Heart right ventricle (tissue), 16 donors: ENCODE results near the gene DTHD1. TPM values are rescaled to one million over a fixed set of nuclear protein-coding genes. Genes with fewer than 3 reads are reported as not detected.

Source experiments
- ATAC-seq, 8 donors: fragments of 200-7000 bp; cut with Tn5 transposase; one replicate each; pipeline ENCODE4 v1.9.1; 2020; ENCODE audit warnings: mild to moderate bottlenecking in 8 of 8, moderate library complexity in 8 of 8, moderate number of reproducible peaks in 1 of 8
- DNase-seq, 2 donors: peaks; one replicate each; pipeline ENCODE4 v3.0.0-alpha.2; 2020
- H3K27ac ChIP-seq, 10 donors: fragments of 200-600 bp; sonication (generic) in 2 of 10; one replicate each; pipeline versions ENCODE4 v1.5.0 to v1.8.0; 2020 to 2022; ENCODE audit warnings: mild to moderate bottlenecking in 3 of 10
- H3K27me3 ChIP-seq, 7 donors: fragments of 200-600 bp; one replicate each; pipeline ENCODE4 v1.8.0; 2021 to 2022; ENCODE audit warnings: mild to moderate bottlenecking in 2 of 7
- H3K36me3 ChIP-seq, 9 donors: fragments of 200-600 bp; sonication (generic) in 1 of 9; one replicate each; pipeline versions ENCODE4 v1.5.0 to v1.8.0; 2020 to 2022; ENCODE audit warnings: mild to moderate bottlenecking in 2 of 9
- H3K4me1 ChIP-seq, 9 donors: fragments of 200-600 bp; sonication (generic) in 1 of 9; one replicate each; pipeline versions ENCODE4 v1.5.0 to v1.8.0; 2020 to 2022; ENCODE audit warnings: mild to moderate bottlenecking in 4 of 9
- H3K4me3 ChIP-seq, 10 donors: fragments of 200-600 bp; sonication (generic) in 2 of 10; one replicate each; pipeline versions ENCODE4 v1.5.0 to v1.8.0; 2020 to 2022; ENCODE audit warnings: mild to moderate bottlenecking in 7 of 10, moderate library complexity in 2 of 10
- H3K9me3 ChIP-seq, 11 donors: fragments of 200-600 bp in 10 of 11; sonication (generic) in 2 of 11; one replicate each; pipeline versions ENCODE4 v1.5.0 to v1.8.0; 2013 to 2022; ENCODE audit warnings: mild to moderate bottlenecking in 2 of 11, control low read depth in 1 of 11, moderate library complexity in 1 of 11
- WGBS, 2 donors: extraction: QIAGEN DNeasy Blood & Tissue Kit; methylation state at CpG; one replicate each; pipeline ENCODE4 v1.1.7; 2013; ENCODE audit warnings: inconsistent platforms in 1 of 2; 5-methylcytosine and 5-hydroxymethylcytosine counted together
- intact Hi-C, 10 donors: fragments of 100-400 bp; cut with DNase I; formaldehyde crosslinking; loops; one replicate each; pipeline versions ENCODE4 v1.11.1 to v1.14.2; 2022
- polyA plus RNA-seq, 2 donors: library from polyadenylated mRNA; stranded (reverse); fragments of 200-250 nt; gene quantifications; one replicate each; pipeline ENCODE4 v1.2.3, GENCODE V29; 2013
- total RNA-seq, 10 donors: library from RNA; stranded (reverse); fragmentation: NEBNext Ultra II Directional in 3 of 10; extraction: Animal tissue kit (Norgen Biotek cat#: 25700) in 3 of 10; gene quantifications; one replicate each; pipeline versions ENCODE4 v1.2.1 to v1.2.4, GENCODE V29; 2021 to 2023
- TF ChIP-seq, protein P1 (sequence below), 9 donors: fragments of 200-600 bp; sonication (generic) in 2 of 9; IDR thresholded peaks; one replicate each; pipeline versions ENCODE4 v1.5.0 to v1.8.0; 2021 to 2022; ENCODE audit warnings: antibody characterized with exemption in 9 of 9, mild to moderate bottlenecking in 5 of 9, moderate library complexity in 1 of 9
- donor health status: Arrhythmogenic right ventricular cardiomyopathy.
- donor health status: ischemic (EF 13 %, LVEDD 7.1; RV severe dilation, severe dysfunction).
- donor health status: healthy with polysubstance abuse.
- donor health status: DM: no; HTN: yes; CAD: no.
- donor health status: DM: no; HTN: no; CAD: no.
- donor health status: ischemic (EF 25% LVEDD 6.9; RV normal size, moderate dysfunction).
- donor health status: ischemic (EF 25% LVEDD 5.7; RV mildly dilated, moderate dysfunction).
- donor health status: healthy.
- donor health status: DM: yes; HTN: yes; CAD: no.
- donor health status: Ischemic cardiomyopathy.
- donor health status: ischemic (EF 35%, LVEDD 5.7; RV mildly dilated, moderate dysfunction).
- donor health status: nonischemic (EF 11% LVEDD 7.7; RV severe dilation, severe dysfunction).
- donor health status: DM: yes; HTN: yes; CAD: no.
- donor health status: PGD.
- donor health status: ischemic (EF 29% LVEDD 5.4; RV normal size, mild dysfunction).
- donor health status: nonischemic (EF 23%, LVEDD 6.1; RV moderate dilation, normal function).

DTHD1 gene
- total and polyA plus RNA-seq, 12 donors = 0.10 to 0.60 (median 0.13) TPM; not detected in 9

DNA sequence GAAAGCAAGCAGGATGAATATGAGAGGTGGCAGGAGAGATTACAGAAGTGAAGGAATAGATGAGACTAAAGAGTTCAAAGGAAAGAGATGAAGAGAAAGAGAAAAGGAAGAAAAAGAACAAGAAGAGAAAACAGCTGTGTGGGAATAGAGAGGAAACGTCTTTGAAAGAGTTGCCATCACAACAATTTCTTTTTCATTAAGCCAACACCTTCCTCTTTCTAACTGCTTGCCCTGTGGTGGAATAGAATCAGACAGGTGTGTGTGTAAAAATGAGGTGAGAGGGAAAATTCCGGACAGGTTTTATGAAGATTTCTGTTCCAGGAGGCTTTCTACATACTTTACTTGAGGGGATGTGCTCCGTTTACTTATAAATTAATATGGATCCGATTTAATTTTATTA lies 28.8 kb downstream of the DTHD1 start:
- Histone ChIP-seq H3K9me3 (no peaks in the 10 kb centered on the region), H3K27me3 (no peaks in the 10 kb centered on the region), H3K4me3 (no peak overlapping the region), H3K4me1 (peaks cover 0 to 48% (median 0%) of the 10 kb centered on the region in 9 donors), H3K36me3 (no peaks in the 10 kb centered on the region), H3K27ac (peak overlapping the region in 1 of 10 donors; percentile 79)
- TF ChIP-seq, protein P1, sequence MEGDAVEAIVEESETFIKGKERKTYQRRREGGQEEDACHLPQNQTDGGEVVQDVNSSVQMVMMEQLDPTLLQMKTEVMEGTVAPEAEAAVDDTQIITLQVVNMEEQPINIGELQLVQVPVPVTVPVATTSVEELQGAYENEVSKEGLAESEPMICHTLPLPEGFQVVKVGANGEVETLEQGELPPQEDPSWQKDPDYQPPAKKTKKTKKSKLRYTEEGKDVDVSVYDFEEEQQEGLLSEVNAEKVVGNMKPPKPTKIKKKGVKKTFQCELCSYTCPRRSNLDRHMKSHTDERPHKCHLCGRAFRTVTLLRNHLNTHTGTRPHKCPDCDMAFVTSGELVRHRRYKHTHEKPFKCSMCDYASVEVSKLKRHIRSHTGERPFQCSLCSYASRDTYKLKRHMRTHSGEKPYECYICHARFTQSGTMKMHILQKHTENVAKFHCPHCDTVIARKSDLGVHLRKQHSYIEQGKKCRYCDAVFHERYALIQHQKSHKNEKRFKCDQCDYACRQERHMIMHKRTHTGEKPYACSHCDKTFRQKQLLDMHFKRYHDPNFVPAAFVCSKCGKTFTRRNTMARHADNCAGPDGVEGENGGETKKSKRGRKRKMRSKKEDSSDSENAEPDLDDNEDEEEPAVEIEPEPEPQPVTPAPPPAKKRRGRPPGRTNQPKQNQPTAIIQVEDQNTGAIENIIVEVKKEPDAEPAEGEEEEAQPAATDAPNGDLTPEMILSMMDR (IDR thresholded peaks at IDR 0.05) = no peak
- intact Hi-C loops = no loop called here
- ATAC-seq (no peak), DNase-seq (no peak)
- 76 to 81% methylated on average over 4 of the region's 4 CpGs for WGBS, 2 donors

- Histone ChIP-seq H3K4me3 (no peak overlapping the region), H3K27me3 (no peaks in the 10 kb centered on the region), H3K9me3 (no peaks in the 10 kb centered on the region), H3K36me3 (no peaks in the 10 kb centered on the region), H3K27ac (peak overlapping the region in 2 of 10 donors; percentile 34 to 79), H3K4me1 (peaks cover 0 to 45% (median 0%) of the 10 kb centered on the region in 9 donors)
- intact Hi-C loops = no loop called here
- WGBS, 2 donors = 55 to 67% methylated on average over 8 of the region's 8 CpGs
- DNase-seq = peak in 1 of 2 donors; percentile 25
- TF ChIP-seq, protein P1 (IDR thresholded peaks at IDR 0.05) = no peak
- ATAC-seq = peak in 7 of 8 donors; percentile 69 to 83 (median 80)
These were observed 29.4 kb downstream of the DTHD1 start for GRCh38 chr4:36310793-36311192.

- Histone ChIP-seq H3K36me3 (no peaks in the 10 kb centered on the region), H3K4me3 (no peak overlapping the region), H3K27me3 (no peaks in the 10 kb centered on the region), H3K27ac (peak overlapping the region in 1 of 10 donors; percentile 79), H3K9me3 (no peaks in the 10 kb centered on the region), H3K4me1 (peaks cover 0 to 45% (median 0%) of the 10 kb centered on the region in 9 donors)
- intact Hi-C loops = no loop called here
- DNase-seq = no peak
- TF ChIP-seq, protein P1 (IDR thresholded peaks at IDR 0.05) = no peak
- ATAC-seq = no peak
- 74 to 81% methylated on average over 3 of the region's 3 CpGs for WGBS, 2 donors
These were observed 31.1 kb downstream of the DTHD1 start for GRCh38 chr4:36312511-36312910.

DNA sequence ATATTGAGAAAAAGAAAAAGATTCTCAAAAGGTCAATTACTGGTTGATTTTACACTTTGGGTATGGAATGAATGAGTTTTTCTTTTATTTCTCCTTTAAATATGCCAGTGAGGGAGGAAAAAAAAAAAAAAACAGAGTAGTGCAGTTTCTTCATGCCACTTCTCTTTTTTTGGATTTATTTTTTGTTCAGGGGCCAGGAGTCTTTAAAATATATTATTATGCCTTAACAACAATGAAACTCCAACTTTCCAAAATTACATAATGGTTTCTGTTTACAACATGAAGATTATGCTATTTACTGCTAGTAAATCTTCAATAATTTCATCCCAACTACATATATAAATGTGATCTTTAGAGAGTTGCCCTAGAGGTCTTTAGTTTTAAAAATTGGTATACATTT lies 31.9 kb downstream of the DTHD1 start:
- Histone ChIP-seq H3K36me3 (no peaks in the 10 kb centered on the region), H3K27ac (peak overlapping the region in 1 of 10 donors; percentile 79), H3K9me3 (no peaks in the 10 kb centered on the region), H3K27me3 (no peaks in the 10 kb centered on the region), H3K4me1 (peaks cover 0 to 45% (median 0%) of the 10 kb centered on the region in 9 donors), H3K4me3 (no peak overlapping the region)
- TF ChIP-seq, protein P1 (IDR thresholded peaks at IDR 0.05) = no peak
- no peak for ATAC-seq
- DNase-seq = no peak
- intact Hi-C loops = no loop called here
